ENCODE data around the gene ARMC9. TPM values are rescaled to one million over a fixed set of nuclear protein-coding genes. Genes with fewer than 3 reads are reported as not detected.

Gene ARMC9
- total RNA-seq, 1 experiment from 2014 or later: 3.3 TPM

- intact Hi-C loops (cut with micrococcal nuclease; ENCODE audit: unreplicated experiment): no loop called here
- H3K4me3 ChIP-seq (ENCODE audit: low read depth, low read length): no peak overlapping the region
- no peak for TF ChIP-seq CTCF (IDR thresholded peaks at IDR 0.05; ENCODE audit: insufficient read depth in 1 of 2, low read depth in 1 of 2, low read length in 1 of 2, severe bottlenecking in 1 of 2, unreplicated experiment in 1 of 2)
- no peaks in the 10 kb centered on the region for H3K27me3 ChIP-seq (replicated peaks; ENCODE audit: control insufficient read depth, insufficient read depth, low read length)
- ChIA-PET POLR2A (no interaction called here), CTCF (no interaction called here)
- no peak overlapping the region for H3K27ac Mint-ChIP-seq (ENCODE audit: unreplicated experiment)
- H3K9me3 ChIP-seq: no peaks in the 10 kb centered on the region
- H3K9me3 Mint-ChIP-seq (ENCODE audit: unreplicated experiment): no peaks in the 10 kb centered on the region
- H3K36me3 Mint-ChIP-seq (ENCODE audit: insufficient read depth, unreplicated experiment): no peaks in the 10 kb centered on the region
- no peaks in the 10 kb centered on the region for H3K27me3 Mint-ChIP-seq (ENCODE audit: insufficient read depth, unreplicated experiment)
- BruUV-seq (replicated peaks): no TSS peak
- no peak overlapping the region for H3K4me3 Mint-ChIP-seq (ENCODE audit: unreplicated experiment)
- H3K36me3 ChIP-seq (ENCODE audit: control insufficient read depth, insufficient read depth, low read length): no peaks in the 10 kb centered on the region
- peaks cover 6% of the 10 kb centered on the region for H3K4me1 Mint-ChIP-seq (ENCODE audit: low read depth, unreplicated experiment)
- H3K4me1 ChIP-seq: no peaks in the 10 kb centered on the region
- DNase-seq: no peak
These were observed 94.7 kb downstream of the ARMC9 start for GRCh38 chr2:231293163-231293562.

GRCh38 chr2:231294116-231294515 lies 95.7 kb downstream of the ARMC9 start:
- no peaks in the 10 kb centered on the region for H3K36me3 ChIP-seq (ENCODE audit: control insufficient read depth, insufficient read depth, low read length)
- no peaks in the 10 kb centered on the region for H3K27me3 ChIP-seq (replicated peaks; ENCODE audit: control insufficient read depth, insufficient read depth, low read length)
- ChIA-PET CTCF (no interaction called here), POLR2A (no interaction called here)
- H3K27me3 Mint-ChIP-seq (ENCODE audit: insufficient read depth, unreplicated experiment): no peaks in the 10 kb centered on the region
- H3K36me3 Mint-ChIP-seq (ENCODE audit: insufficient read depth, unreplicated experiment): no peaks in the 10 kb centered on the region
- H3K4me3 Mint-ChIP-seq (ENCODE audit: unreplicated experiment): no peak overlapping the region
- no peaks in the 10 kb centered on the region for H3K4me1 ChIP-seq
- H3K9me3 Mint-ChIP-seq (ENCODE audit: unreplicated experiment): no peaks in the 10 kb centered on the region
- TF ChIP-seq CTCF (IDR thresholded peaks at IDR 0.05; ENCODE audit: insufficient read depth in 1 of 2, low read depth in 1 of 2, low read length in 1 of 2, severe bottlenecking in 1 of 2, unreplicated experiment in 1 of 2): no peak
- peaks cover 6% of the 10 kb centered on the region for H3K4me1 Mint-ChIP-seq (ENCODE audit: low read depth, unreplicated experiment)
- H3K9me3 ChIP-seq: no peaks in the 10 kb centered on the region
- no peak overlapping the region for H3K27ac Mint-ChIP-seq (ENCODE audit: unreplicated experiment)
- BruUV-seq (replicated peaks): no TSS peak
- no peak overlapping the region for H3K4me3 ChIP-seq (ENCODE audit: low read depth, low read length)
- DNase-seq: no peak
- intact Hi-C loops (cut with micrococcal nuclease; ENCODE audit: unreplicated experiment): no loop called here

- Mint-ChIP-seq H3K27ac (ENCODE audit: unreplicated experiment) (no peak overlapping the region), H3K27me3 (ENCODE audit: insufficient read depth, unreplicated experiment) (no peaks in the 10 kb centered on the region), H3K4me3 (ENCODE audit: unreplicated experiment) (no peak overlapping the region), H3K36me3 (ENCODE audit: insufficient read depth, unreplicated experiment) (no peaks in the 10 kb centered on the region), H3K9me3 (ENCODE audit: unreplicated experiment) (no peaks in the 10 kb centered on the region), H3K4me1 (ENCODE audit: low read depth, unreplicated experiment) (peaks cover 6% of the 10 kb centered on the region)
- POLR2A ChIA-PET: no interaction called here
- Histone ChIP-seq H3K9me3 (no peaks in the 10 kb centered on the region), H3K4me1 (no peaks in the 10 kb centered on the region), H3K27me3 (replicated peaks; ENCODE audit: control insufficient read depth, insufficient read depth, low read length) (no peaks in the 10 kb centered on the region), H3K4me3 (ENCODE audit: low read depth, low read length) (no peak overlapping the region), H3K36me3 (ENCODE audit: control insufficient read depth, insufficient read depth, low read length) (no peaks in the 10 kb centered on the region)
- no peak for TF ChIP-seq CTCF (IDR thresholded peaks at IDR 0.05; ENCODE audit: insufficient read depth in 1 of 2, low read depth in 1 of 2, low read length in 1 of 2, severe bottlenecking in 1 of 2, unreplicated experiment in 1 of 2)
- intact Hi-C loops (cut with micrococcal nuclease; ENCODE audit: unreplicated experiment): no loop called here
- DNase-seq: no peak
- no TSS peak for BruUV-seq (replicated peaks)
- CTCF ChIA-PET: interaction anchor here (0.8 to 1.7 kb wide), 2 partner anchors 83 to 157 kb away, joined by 3 read pairs; no protein-coding TSS in a partner anchor
These were observed 96.3 kb downstream of the ARMC9 start for GRCh38 chr2:231294571-231295362.
